ENCODE measurements around the gene SVEP1. TPM values are rescaled to one million over a fixed set of nuclear protein-coding genes. Genes with fewer than 3 reads are reported as not detected.
"Not testable (repeated sequence)": the region's sequence is repeated elsewhere in the genome, so short reads cannot be mapped to it uniquely, and the experiment has no call there.

SVEP1 gene
- total RNA-seq, 1 donor from 2014 or later = 5.3 TPM

DNA sequence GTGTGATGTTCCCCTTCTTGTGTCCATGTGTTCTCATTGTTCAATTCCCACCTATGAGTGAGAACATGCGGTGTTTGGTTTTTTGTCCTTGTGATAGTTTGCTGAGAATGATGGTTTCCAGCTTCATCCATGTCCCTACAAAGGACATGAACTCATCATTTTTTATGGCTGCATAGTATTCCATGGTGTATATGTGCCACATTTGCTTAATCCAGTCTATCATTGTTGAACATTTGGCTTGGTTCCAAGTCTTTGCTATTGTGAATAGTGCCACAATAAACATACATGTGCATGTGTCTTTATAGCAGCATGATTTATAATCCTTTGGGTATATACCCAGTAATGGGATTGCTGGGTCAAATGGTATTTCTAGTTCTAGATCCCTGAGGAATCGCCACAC lies 220.5 kb downstream of the SVEP1 start:
- DNase-seq = not testable (repeated sequence)

DNA sequence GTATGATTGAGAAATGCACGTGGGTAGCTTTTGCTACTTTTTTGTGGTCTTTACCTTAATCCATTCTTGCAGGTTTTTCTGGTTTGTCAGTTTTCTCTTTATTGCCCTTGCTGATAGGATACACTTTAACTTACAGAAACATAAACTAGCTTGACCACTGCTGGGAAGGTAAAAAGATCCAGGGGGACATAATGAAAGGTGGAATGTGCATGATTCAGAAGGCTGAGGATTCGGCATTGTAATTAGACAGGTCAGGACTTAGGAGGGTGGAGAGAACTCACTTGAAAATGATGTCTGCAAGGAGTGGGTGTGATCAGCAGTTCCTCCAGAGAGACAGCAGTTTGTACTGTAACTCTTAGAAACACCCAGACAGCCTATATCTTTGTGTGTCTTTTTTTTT lies 222.0 kb downstream of the SVEP1 start:
- no peak for DNase-seq

DNA sequence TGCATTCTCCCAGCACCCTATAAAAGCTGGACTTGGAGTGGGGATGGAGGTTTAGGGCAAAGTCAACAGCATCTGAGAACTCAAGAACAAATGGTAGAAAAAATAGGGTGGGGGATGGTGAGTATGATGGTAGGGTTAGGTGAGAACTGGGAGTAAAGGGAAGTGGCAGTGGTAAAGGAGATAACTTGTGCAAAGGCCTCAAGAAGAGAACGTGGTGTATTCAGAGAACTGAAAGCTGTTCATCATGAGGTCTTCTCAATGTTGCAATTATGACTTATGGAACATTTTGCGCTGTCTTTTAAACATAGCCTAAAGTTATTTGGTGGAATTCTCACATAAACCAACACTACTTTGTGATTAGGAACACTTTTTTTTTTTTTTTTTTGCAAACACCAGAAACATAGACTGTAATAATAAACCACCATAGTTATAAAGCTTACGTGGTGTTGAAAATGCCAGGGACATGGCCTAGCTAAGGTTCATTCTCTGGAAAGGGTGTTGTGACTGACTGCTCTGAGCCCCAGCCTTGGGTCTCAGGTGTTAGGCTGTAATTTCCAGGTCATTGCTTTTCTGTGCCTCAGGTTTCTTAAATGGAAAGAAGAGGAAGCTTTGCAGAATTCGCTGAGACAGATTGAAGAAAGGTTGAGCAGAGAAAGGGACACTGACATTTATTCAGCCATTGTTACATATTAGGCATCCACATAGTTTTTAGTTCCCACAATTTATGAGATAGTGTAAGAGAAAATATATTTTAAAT lies 222.7 kb downstream of the SVEP1 start:
- no peak for DNase-seq

DNA sequence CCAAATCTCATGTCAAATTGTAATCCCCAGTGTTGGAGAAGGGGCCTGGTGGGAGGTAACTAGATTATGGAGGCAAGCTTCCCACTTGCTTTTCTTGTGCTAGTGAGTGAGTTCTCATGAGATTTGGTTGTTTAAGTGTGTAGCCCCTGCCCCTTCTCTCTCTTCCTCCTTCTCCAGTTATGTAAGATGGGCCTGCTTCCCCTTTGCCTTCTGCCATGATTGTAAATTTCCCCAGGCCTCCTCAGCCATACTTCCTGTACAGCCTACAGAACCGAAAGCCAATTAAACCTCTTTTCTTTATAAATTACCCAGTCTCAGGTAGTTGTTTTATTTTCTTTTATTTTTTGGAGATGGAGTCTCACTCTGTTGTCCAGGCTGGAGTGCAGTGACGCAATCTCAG lies 223.6 kb downstream of the SVEP1 start:
- DNase-seq = no peak

- DNase-seq = no peak
Observed at GRCh38 chr9:110351009-110351467, 228.5 kb downstream of the SVEP1 start.

GRCh38 chr9:110346325-110346724 lies 233.2 kb downstream of the SVEP1 start:
- no peak for DNase-seq

- no peak for DNase-seq
Observed at GRCh38 chr9:110344821-110345220, 234.7 kb downstream of the SVEP1 start.

DNA sequence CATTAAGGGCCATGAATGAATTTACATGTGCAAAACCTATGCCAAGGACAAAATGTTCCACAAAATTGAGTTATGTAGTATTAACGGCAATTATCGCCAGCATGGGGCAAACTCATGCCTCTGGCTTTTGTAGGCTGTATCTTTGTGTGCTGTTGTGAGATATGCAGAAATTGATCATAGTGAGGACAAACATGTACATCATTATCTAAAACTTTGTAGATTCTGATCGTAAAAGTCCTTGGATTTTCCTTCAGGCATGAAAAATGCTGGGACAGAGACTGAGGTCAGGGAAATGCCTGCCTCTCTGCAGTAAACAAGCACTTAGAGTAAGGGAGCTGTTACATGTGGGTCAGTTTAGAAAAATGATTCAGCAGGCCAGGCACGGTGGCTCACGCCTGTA lies 236.0 kb downstream of the SVEP1 start:
- DNase-seq = no peak

DNA sequence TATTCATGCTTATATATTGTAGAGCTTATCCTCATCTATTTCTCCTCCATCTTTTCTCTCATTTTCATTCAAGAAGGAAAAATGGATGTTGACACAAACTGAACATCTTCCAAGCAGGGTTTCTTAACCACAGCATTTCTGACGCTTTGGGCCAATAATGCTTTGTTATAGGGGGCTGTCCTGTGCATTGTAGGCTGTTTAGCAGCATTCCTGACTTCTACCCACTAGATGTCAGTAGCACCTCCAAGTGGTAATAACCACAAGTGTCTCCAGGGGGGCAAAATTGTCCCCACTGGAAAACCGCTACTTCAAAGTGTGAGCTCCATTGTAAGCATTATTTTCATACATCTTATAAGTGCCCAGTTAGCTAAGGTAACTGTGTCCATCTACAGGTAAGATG lies 239.2 kb downstream of the SVEP1 start:
- no peak for DNase-seq

- DNase-seq = no peak
Observed at GRCh38 chr9:110338143-110338542, 241.4 kb downstream of the SVEP1 start.

DNA sequence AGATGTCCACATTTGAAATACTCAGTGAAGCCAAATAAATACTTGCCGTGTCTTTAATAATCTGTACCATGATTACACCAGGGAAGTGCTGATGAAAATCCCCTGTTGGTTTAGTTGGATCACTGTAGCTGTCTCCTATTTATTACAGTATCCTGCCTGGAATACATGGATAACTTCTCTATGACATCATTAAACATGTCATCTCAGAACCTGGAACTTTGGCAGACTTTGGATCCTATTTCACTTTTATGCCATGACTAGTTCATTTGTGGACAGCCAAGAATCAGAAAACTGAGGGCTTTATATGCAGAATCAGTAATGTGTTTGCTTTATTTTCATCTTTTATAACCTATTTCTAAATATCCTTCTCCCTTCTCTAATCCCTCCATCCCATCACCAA lies 241.8 kb downstream of the SVEP1 start, which contains the start of gene TXNDC8:
TXNDC8 (minus strand) TSS at position 137 of the 400 bp plus-strand sequence.
- DNase-seq = no peak

- DNase-seq = no peak
Observed at GRCh38 chr9:110336363-110336762, 243.2 kb downstream of the SVEP1 start.

DNA sequence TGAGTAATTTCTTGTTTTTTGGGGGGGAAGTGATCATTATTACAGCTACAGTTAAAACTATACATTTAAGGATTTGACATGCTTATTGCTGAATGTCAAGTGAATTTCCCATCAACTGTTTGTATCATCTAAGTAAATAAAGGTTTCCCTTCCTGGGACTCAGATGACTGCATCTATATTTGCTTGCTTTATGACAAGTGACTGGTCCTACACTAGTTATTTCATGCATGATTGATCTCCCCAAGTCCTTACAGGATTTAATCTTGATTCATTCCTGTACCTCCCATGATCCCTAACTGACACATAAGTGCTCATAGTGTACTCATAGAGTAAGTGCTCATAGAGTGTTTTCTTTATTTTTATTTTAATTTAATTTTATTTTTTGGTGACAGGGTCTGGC lies 244.7 kb downstream of the SVEP1 start:
- DNase-seq = no peak

GRCh38 chr9:110334183-110334582 lies 245.4 kb downstream of the SVEP1 start:
- DNase-seq = no peak

DNA sequence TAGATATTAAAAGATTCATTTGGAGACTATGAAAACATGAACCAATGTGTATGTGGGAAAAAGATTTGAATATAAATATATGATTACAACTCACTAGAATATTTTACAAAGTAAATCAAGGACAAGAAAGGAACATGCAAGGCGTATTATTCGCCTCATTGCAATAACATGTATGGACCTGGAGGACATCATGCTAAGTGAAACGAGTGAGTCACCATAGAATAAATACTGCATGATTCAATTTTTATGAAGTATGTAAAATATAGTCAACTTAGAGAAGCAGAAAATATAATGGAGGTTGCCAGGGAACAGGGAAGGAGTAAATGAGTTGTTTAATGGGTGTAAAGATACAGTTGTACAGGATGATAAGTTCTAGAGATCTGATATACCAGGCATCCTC lies 246.8 kb downstream of the SVEP1 start:
- no peak for DNase-seq

DNA sequence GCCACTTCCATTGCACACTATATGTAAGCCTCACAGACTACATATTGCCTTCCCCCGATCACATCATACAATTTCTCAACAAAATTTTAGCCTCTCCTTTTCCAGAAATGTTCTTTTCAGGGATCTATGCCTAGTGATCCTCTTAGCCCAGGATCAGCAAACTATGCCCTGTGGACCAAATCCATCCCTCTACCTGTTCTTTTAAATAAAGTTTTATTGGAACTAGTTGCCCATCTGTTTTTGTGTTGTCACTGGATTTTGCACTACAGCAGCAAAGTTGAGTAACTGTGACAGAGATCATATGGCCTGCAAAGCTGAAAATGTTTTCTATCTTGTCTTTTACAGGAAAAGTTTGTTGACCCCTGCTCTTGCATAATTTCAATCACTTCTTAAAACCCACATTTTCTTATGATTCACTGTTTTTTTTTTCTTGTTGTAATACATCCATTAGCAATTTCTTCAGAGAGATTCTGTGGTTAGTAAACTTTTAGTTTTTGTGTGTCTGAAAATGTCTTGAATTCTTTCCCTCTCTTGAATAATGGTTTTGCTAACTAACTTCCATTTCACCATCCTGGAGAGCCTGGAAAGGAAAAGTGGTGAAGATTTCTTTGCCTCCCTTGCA lies 248.9 kb downstream of the SVEP1 start:
- DNase-seq = no peak

GRCh38 chr9:110329639-110330230 lies 249.8 kb downstream of the SVEP1 start:
- DNase-seq = no peak

- no peak for DNase-seq
Observed at GRCh38 chr9:110328763-110329162, 250.8 kb downstream of the SVEP1 start.

- no peak for DNase-seq
Observed at GRCh38 chr9:110327716-110328115, 251.8 kb downstream of the SVEP1 start.

DNA sequence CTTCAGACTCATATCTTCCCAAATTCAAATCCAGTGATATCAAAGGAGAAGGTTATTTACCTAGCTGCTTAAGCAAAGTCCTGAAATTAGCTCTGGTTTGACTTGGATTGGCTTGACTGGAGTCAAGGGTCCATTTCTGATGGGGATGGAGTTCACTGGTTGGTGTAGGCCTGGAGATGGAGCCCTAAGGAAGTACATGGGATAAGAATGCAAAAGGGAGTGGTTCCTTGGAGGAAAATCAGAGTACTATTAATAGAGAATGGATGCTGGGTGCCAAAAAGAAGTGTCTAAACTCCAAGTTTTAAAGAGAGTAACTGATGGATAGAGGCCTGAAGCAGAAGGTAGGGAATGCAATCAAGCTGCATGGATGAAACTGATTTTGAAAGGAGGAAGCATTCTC lies 255.7 kb downstream of the SVEP1 start:
- no peak for DNase-seq

DNA sequence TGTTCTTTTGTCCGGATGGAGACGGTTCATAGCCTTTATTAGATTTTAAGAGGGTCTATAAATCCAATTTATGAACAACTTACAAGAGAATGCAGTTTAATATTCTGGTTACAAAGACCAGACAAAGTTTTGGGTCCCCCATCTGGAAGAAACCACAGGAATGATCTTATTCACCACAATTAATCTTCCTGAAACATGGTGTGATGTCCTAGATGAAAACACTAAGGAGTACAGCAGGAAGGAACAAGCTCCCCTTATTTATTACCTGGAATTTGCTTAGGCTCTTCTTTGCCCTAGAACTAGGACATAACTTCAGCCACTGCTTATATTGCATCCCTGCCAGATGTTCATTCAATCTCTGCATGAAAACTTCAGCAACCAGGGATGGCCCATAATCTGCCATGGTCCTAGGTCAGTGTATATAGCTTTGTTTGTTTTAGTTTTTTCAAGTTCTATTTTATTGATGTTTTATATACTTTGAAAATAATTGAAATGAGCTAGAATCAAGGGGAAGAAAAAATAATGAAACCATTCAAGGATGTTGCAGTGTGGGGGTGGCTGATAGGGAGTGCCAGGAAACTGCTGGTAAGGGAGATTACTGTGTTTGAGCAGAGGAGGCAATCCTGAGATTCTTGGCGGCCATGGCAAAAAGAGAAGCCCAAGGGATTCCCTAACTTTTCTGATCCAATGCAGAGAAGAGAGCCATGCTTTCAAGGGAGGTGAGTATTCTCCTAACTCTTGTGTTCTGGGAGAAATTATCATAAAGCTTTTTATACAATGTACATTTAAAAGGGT lies 258.7 kb downstream of the SVEP1 start:
- DNase-seq = no peak

GRCh38 chr9:110319781-110320492 lies 259.6 kb downstream of the SVEP1 start:
- no peak for DNase-seq
